Measurements from ENCODE around the gene DQX1.

The DQX1 gene

GRCh38 chr2:74498500-74499266, 27.3 kb downstream of the DQX1 start:
- in situ Hi-C loops (cut with MboI; ENCODE audit: low sequenced_read_pairs): loop anchor here (25.0 kb wide), 1 partner anchor 89 kb away; no protein-coding TSS in a partner anchor

GRCh38 chr2:74497777-74498499, 28.1 kb downstream of the DQX1 start:
- in situ Hi-C loops (cut with MboI; ENCODE audit: low sequenced_read_pairs): loop anchor here (25.0 kb wide), 1 partner anchor 89 kb away; no protein-coding TSS in a partner anchor

GRCh38 chr2:74496997-74497776, 28.8 kb downstream of the DQX1 start:
- in situ Hi-C loops (cut with MboI; ENCODE audit: low sequenced_read_pairs): loop anchor here (25.0 kb wide), 1 partner anchor 90 kb away; no protein-coding TSS in a partner anchor

GRCh38 chr2:74495440-74495839, 30.6 kb downstream of the DQX1 start:
- in situ Hi-C loops (cut with MboI; ENCODE audit: low sequenced_read_pairs): loop anchor here (25.0 kb wide), 1 partner anchor 92 kb away; no protein-coding TSS in a partner anchor

- in situ Hi-C loops (cut with MboI; ENCODE audit: low sequenced_read_pairs): loop anchor here (25.0 kb wide), 1 partner anchor 94 kb away; no protein-coding TSS in a partner anchor
Observed at GRCh38 chr2:74493546-74493945, 32.5 kb downstream of the DQX1 start.

GRCh38 chr2:74491648-74492544, 34.1 kb downstream of the DQX1 start:
- in situ Hi-C loops (cut with MboI; ENCODE audit: low sequenced_read_pairs): loop anchor here (25.0 kb wide), 1 partner anchor 95 kb away; no protein-coding TSS in a partner anchor

- in situ Hi-C loops (cut with MboI; ENCODE audit: low sequenced_read_pairs): loop anchor here (25.0 kb wide), 1 partner anchor 97 kb away; no protein-coding TSS in a partner anchor
Observed at GRCh38 chr2:74489906-74490305, 36.1 kb downstream of the DQX1 start.

GRCh38 chr2:74488643-74489481, 37.2 kb downstream of the DQX1 start:
- in situ Hi-C loops (cut with MboI; ENCODE audit: low sequenced_read_pairs): loop anchor here (25.0 kb wide), 1 partner anchor 98 kb away; no protein-coding TSS in a partner anchor

GRCh38 chr2:74486141-74486540, 39.9 kb downstream of the DQX1 start:
- in situ Hi-C loops (cut with MboI; ENCODE audit: low sequenced_read_pairs): loop anchor here (25.0 kb wide), 1 partner anchor 101 kb away; no protein-coding TSS in a partner anchor

GRCh38 chr2:74483675-74484164, 42.3 kb downstream of the DQX1 start:
- in situ Hi-C loops (cut with MboI; ENCODE audit: low sequenced_read_pairs): loop anchor here (25.0 kb wide), 1 partner anchor 104 kb away; no protein-coding TSS in a partner anchor

- in situ Hi-C loops (cut with MboI; ENCODE audit: low sequenced_read_pairs): loop anchor here (25.0 kb wide), 1 partner anchor 104 kb away; no protein-coding TSS in a partner anchor
Observed at GRCh38 chr2:74482801-74483674, 43.0 kb downstream of the DQX1 start, which contains the start of the genes CCDC142 and TTC31. Gene CCDC142, minus strand, starts transcription at chr2:74482998. Its CDS starts 161 bp downstream, at chr2:74482837. Gene TTC31, plus strand, starts transcription at chr2:74483081. Its CDS starts 15 bp downstream, at chr2:74483096.

GRCh38 chr2:74481961-74482800, 43.9 kb downstream of the DQX1 start:
- in situ Hi-C loops (cut with MboI; ENCODE audit: low sequenced_read_pairs): loop anchor here (25.0 kb wide), 1 partner anchor 105 kb away; no protein-coding TSS in a partner anchor

- in situ Hi-C loops (cut with MboI; ENCODE audit: low sequenced_read_pairs): loop anchor here (25.0 kb wide), 1 partner anchor 106 kb away; no protein-coding TSS in a partner anchor
Observed at GRCh38 chr2:74481431-74481830, 44.6 kb downstream of the DQX1 start.

- in situ Hi-C loops (cut with MboI; ENCODE audit: low sequenced_read_pairs): loop anchor here (25.0 kb wide), 1 partner anchor 112 kb away; no protein-coding TSS in a partner anchor
Observed at GRCh38 chr2:74474899-74475298, 51.1 kb downstream of the DQX1 start.

- in situ Hi-C loops (cut with MboI; ENCODE audit: low sequenced_read_pairs): no loop called here
Observed at GRCh38 chr2:74474481-74474880, 51.5 kb downstream of the DQX1 start.

GRCh38 chr2:74472945-74473258, 53.1 kb downstream of the DQX1 start:
- in situ Hi-C loops (cut with MboI; ENCODE audit: low sequenced_read_pairs): no loop called here
